ENCODE measurements around the gene PPP2R3B. TPM values are rescaled to one million over a fixed set of nuclear protein-coding genes. Genes with fewer than 3 reads are reported as not detected.

Gene PPP2R3B
- polyA plus RNA-seq, 1 donor from 2014 or later, result 41.7 TPM

DNA sequence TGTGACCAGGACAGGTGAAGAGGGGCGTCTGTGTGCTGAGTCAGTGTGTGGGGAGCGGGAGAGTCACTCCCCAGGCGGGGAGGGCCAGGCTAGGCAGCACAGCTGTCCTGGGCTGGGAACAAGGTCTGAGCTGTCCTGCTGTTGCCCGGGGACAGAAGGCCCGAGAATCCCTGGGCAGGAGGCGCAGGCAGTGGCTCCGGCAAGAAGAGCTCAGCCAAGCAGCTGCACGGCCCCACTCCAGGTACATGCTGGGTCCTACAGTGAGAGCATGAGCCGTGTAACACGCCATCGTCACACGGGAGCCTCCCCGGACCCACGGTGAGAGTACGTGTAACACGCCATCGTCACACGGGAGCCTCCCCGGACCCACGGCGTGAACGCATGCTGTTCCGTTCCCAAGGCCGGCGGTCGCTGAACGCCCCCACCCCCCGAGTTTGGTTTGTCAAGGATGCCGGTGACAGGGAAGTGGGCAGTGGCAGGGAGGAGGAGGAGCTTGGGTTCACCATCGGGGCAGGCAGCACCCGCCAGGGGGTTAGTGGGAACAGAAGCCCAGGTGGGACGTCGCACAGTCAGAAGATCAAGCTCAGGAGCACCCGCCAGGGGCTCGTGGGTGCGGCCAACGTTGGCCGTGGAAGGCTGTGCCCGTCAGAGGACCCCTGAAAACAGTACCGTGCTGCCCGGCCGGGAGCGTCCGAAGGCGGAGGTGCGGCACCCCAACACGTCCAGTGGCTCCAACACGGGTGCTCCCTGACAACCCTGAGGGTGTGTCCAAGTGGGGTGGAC is 15.6 kb downstream of the PPP2R3B start:
- Histone ChIP-seq H4K20me1 (ENCODE audit: insufficient read depth) (no peaks in the 10 kb centered on the region), H3K4me2 (ENCODE audit: low read length) (no peak overlapping the region), H2AFZ (ENCODE audit: low read depth, low read length) (no peak overlapping the region), H3K27ac (ENCODE audit: low read length) (no peak overlapping the region), H3K9ac (ENCODE audit: low read length) (no peak overlapping the region), H3K36me3 (ENCODE audit: insufficient read depth, low read length) (no peaks in the 10 kb centered on the region), H3K9me2 (ENCODE audit: insufficient read depth, low read length) (no peaks in the 10 kb centered on the region), H3K4me3 (ENCODE audit: low read length) (no peak overlapping the region), H3K79me2 (replicated peaks; ENCODE audit: insufficient read depth, low read length) (no peaks in the 10 kb centered on the region), H3F3A (ENCODE audit: insufficient read depth, low read length, poor library complexity, severe bottlenecking) (no peaks in the 10 kb centered on the region), H3K27me3 (ENCODE audit: insufficient read depth, low read depth, low read length) (peaks cover 34% of the 10 kb centered on the region), H3K9me3 (ENCODE audit: low read length) (no peaks in the 10 kb centered on the region)
- TF ChIP-seq MXI1 (conservative IDR thresholded peaks at IDR 0.05; ENCODE audit: poor library complexity, severe bottlenecking) (no peak), SMC3 (conservative IDR thresholded peaks at IDR 0.05; ENCODE audit: poor library complexity) (no peak), RAD21 (conservative IDR thresholded peaks at IDR 0.05) (no peak)
- TF ChIP-seq, protein P1, sequence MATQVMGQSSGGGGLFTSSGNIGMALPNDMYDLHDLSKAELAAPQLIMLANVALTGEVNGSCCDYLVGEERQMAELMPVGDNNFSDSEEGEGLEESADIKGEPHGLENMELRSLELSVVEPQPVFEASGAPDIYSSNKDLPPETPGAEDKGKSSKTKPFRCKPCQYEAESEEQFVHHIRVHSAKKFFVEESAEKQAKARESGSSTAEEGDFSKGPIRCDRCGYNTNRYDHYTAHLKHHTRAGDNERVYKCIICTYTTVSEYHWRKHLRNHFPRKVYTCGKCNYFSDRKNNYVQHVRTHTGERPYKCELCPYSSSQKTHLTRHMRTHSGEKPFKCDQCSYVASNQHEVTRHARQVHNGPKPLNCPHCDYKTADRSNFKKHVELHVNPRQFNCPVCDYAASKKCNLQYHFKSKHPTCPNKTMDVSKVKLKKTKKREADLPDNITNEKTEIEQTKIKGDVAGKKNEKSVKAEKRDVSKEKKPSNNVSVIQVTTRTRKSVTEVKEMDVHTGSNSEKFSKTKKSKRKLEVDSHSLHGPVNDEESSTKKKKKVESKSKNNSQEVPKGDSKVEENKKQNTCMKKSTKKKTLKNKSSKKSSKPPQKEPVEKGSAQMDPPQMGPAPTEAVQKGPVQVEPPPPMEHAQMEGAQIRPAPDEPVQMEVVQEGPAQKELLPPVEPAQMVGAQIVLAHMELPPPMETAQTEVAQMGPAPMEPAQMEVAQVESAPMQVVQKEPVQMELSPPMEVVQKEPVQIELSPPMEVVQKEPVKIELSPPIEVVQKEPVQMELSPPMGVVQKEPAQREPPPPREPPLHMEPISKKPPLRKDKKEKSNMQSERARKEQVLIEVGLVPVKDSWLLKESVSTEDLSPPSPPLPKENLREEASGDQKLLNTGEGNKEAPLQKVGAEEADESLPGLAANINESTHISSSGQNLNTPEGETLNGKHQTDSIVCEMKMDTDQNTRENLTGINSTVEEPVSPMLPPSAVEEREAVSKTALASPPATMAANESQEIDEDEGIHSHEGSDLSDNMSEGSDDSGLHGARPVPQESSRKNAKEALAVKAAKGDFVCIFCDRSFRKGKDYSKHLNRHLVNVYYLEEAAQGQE (IDR thresholded peaks at IDR 0.05; ENCODE audit: borderline replicate concordance), result no peak
- TF ChIP-seq, protein P2, sequence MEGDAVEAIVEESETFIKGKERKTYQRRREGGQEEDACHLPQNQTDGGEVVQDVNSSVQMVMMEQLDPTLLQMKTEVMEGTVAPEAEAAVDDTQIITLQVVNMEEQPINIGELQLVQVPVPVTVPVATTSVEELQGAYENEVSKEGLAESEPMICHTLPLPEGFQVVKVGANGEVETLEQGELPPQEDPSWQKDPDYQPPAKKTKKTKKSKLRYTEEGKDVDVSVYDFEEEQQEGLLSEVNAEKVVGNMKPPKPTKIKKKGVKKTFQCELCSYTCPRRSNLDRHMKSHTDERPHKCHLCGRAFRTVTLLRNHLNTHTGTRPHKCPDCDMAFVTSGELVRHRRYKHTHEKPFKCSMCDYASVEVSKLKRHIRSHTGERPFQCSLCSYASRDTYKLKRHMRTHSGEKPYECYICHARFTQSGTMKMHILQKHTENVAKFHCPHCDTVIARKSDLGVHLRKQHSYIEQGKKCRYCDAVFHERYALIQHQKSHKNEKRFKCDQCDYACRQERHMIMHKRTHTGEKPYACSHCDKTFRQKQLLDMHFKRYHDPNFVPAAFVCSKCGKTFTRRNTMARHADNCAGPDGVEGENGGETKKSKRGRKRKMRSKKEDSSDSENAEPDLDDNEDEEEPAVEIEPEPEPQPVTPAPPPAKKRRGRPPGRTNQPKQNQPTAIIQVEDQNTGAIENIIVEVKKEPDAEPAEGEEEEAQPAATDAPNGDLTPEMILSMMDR (IDR thresholded peaks at IDR 0.05; ENCODE audit: poor library complexity, severe bottlenecking), result no peak

- H3K4me3 ChIP-seq (ENCODE audit: low read length), result no peak overlapping the region
- no peak overlapping the region for H3K4me2 ChIP-seq (ENCODE audit: low read length)
- H3K27me3 ChIP-seq (ENCODE audit: insufficient read depth, low read depth, low read length), result peaks cover 32% of the 10 kb centered on the region
- H3K27ac ChIP-seq (ENCODE audit: low read length), result no peak overlapping the region
- no peaks in the 10 kb centered on the region for H3K79me2 ChIP-seq (replicated peaks; ENCODE audit: insufficient read depth, low read length)
- H2AFZ ChIP-seq (ENCODE audit: low read depth, low read length), result no peak overlapping the region
- TF ChIP-seq, protein P1 (IDR thresholded peaks at IDR 0.05; ENCODE audit: borderline replicate concordance), result no peak
- TF ChIP-seq POLR2AphosphoS5 (IDR thresholded peaks at IDR 0.05), result no peak
- TF ChIP-seq EZH2 (IDR thresholded peaks at IDR 0.05; ENCODE audit: borderline replicate concordance, insufficient read depth, low read length, poor library complexity, severe bottlenecking), result no peak
- TF ChIP-seq RAD21 (conservative IDR thresholded peaks at IDR 0.05), result no peak
- no peak for TF ChIP-seq EP300 (conservative IDR thresholded peaks at IDR 0.05; ENCODE audit: poor library complexity, severe bottlenecking)
- TF ChIP-seq TAF1 (IDR thresholded peaks at IDR 0.05; ENCODE audit: low read depth), result no peak
- TF ChIP-seq SMC3 (conservative IDR thresholded peaks at IDR 0.05; ENCODE audit: poor library complexity), result no peak
- TF ChIP-seq MXI1 (conservative IDR thresholded peaks at IDR 0.05; ENCODE audit: poor library complexity, severe bottlenecking), result no peak
- TF ChIP-seq, protein P2 (IDR thresholded peaks at IDR 0.05; ENCODE audit: poor library complexity, severe bottlenecking), result no peak
- H3K36me3 ChIP-seq (ENCODE audit: insufficient read depth, low read length), result no peaks in the 10 kb centered on the region
- H4K20me1 ChIP-seq (ENCODE audit: insufficient read depth), result no peaks in the 10 kb centered on the region
- H3K9me3 ChIP-seq (ENCODE audit: low read length), result no peaks in the 10 kb centered on the region
- H3F3A ChIP-seq (ENCODE audit: insufficient read depth, low read length, poor library complexity, severe bottlenecking), result no peaks in the 10 kb centered on the region
- H3K9ac ChIP-seq (ENCODE audit: low read length), result no peak overlapping the region
- no peaks in the 10 kb centered on the region for H3K9me2 ChIP-seq (ENCODE audit: insufficient read depth, low read length)
Observed at GRCh38 chrX:370244-370962, 16.3 kb downstream of the PPP2R3B start.

All from neural cell (in vitro differentiated cells).